Calu3 (cell line): Measurements from ENCODE around the gene NGFR. TPM values are rescaled to one million over a fixed set of nuclear protein-coding genes. Genes with fewer than 3 reads are reported as not detected.

Experiments
- BruUV-seq: library from RNA; stranded (reverse); fragments of 400-500 nt; replicated peaks from 2 replicates; lab custom pipeline; 2021; lab: Mats Ljungman, UMichigan
- CTCF ChIA-PET: fragments of 300-600 bp; sonication (Branson Sonifier 250); formaldehyde crosslinking; loops from one replicate; lab custom pipeline; 2022; ENCODE audit warnings: antibody characterized with exemption; lab: Charles Lee
- DNase-seq: peaks from one replicate; pipeline ENCODE4 v3.0.0; 2022
- H3K27ac Mint-ChIP-seq: one replicate; pipeline ENCODE4 v1.8.0; 2022; ENCODE audit warnings: mixed read lengths; ENCODE audit not compliant: unreplicated experiment
- H3K27me3 Mint-ChIP-seq: one replicate; pipeline ENCODE4 v1.8.0; 2022; ENCODE audit warnings: mixed read lengths; ENCODE audit not compliant: unreplicated experiment
- H3K36me3 Mint-ChIP-seq: one replicate; pipeline ENCODE4 v1.8.0; 2022; ENCODE audit warnings: mild to moderate bottlenecking, moderate library complexity, mixed read lengths; ENCODE audit not compliant: insufficient read depth, unreplicated experiment
- H3K4me1 Mint-ChIP-seq: one replicate; pipeline ENCODE4 v1.8.0; 2022; ENCODE audit warnings: mild to moderate bottlenecking, low read depth, mixed read lengths; ENCODE audit not compliant: unreplicated experiment
- H3K4me3 Mint-ChIP-seq: one replicate; pipeline ENCODE4 v1.8.0; 2022; ENCODE audit warnings: mild to moderate bottlenecking, low read depth, moderate library complexity, mixed read lengths; ENCODE audit not compliant: unreplicated experiment
- H3K9me3 Mint-ChIP-seq: one replicate; pipeline ENCODE4 v1.8.0; 2022; ENCODE audit warnings: low read depth, mixed read lengths; ENCODE audit not compliant: unreplicated experiment
- intact Hi-C: fragments of 100-400 bp; cut with micrococcal nuclease; formaldehyde crosslinking; loops from one replicate; pipeline ENCODE4 v1.10.0; 2022; ENCODE audit not compliant: unreplicated experiment
- total RNA-seq: library from RNA; stranded (reverse); gene quantifications from 2 replicates; pipeline ENCODE4 v1.2.3, GENCODE V29; 2022
- TF ChIP-seq, protein P1 (sequence below): fragments of 200-600 bp; IDR thresholded peaks from one replicate; pipeline ENCODE4 v1.8.0; 2022; ENCODE audit warnings: antibody characterized with exemption; ENCODE audit not compliant: unreplicated experiment

Gene NGFR
- total RNA-seq, 1 experiment from 2014 or later, result 0.66 TPM

- Mint-ChIP-seq H3K4me1 (peaks cover 8% of the 10 kb centered on the region), H3K36me3 (no peaks in the 10 kb centered on the region), H3K27ac (no peak overlapping the region), H3K27me3 (peaks cover 85% of the 10 kb centered on the region), H3K4me3 (no peak overlapping the region), H3K9me3 (no peaks in the 10 kb centered on the region)
- no TSS peak for BruUV-seq
- no peak for DNase-seq
- CTCF ChIA-PET, result interaction anchor here (0.6 to 1.6 kb wide), 2 partner anchors 101 to 169 kb away, joined by 5 read pairs; no protein-coding TSS in a partner anchor
- TF ChIP-seq, protein P1, sequence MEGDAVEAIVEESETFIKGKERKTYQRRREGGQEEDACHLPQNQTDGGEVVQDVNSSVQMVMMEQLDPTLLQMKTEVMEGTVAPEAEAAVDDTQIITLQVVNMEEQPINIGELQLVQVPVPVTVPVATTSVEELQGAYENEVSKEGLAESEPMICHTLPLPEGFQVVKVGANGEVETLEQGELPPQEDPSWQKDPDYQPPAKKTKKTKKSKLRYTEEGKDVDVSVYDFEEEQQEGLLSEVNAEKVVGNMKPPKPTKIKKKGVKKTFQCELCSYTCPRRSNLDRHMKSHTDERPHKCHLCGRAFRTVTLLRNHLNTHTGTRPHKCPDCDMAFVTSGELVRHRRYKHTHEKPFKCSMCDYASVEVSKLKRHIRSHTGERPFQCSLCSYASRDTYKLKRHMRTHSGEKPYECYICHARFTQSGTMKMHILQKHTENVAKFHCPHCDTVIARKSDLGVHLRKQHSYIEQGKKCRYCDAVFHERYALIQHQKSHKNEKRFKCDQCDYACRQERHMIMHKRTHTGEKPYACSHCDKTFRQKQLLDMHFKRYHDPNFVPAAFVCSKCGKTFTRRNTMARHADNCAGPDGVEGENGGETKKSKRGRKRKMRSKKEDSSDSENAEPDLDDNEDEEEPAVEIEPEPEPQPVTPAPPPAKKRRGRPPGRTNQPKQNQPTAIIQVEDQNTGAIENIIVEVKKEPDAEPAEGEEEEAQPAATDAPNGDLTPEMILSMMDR, result no peak
- intact Hi-C loops, result no loop called here
Measured at GRCh38 chr17:49455272-49455861, 39.7 kb upstream of the NGFR start.

- intact Hi-C loops, result no loop called here
- Mint-ChIP-seq H3K9me3 (no peaks in the 10 kb centered on the region), H3K36me3 (no peaks in the 10 kb centered on the region), H3K4me3 (no peak overlapping the region), H3K27ac (no peak overlapping the region), H3K27me3 (peaks cover 89% of the 10 kb centered on the region), H3K4me1 (peaks cover 8% of the 10 kb centered on the region)
- DNase-seq, result no peak
- TF ChIP-seq, protein P1, result no peak
- BruUV-seq, result no TSS peak
- CTCF ChIA-PET, result interaction anchor here (0.6 kb wide), 1 partner anchor 200 kb away, joined by 4 read pairs; no protein-coding TSS in a partner anchor
Measured at GRCh38 chr17:49456183-49456965, 38.7 kb upstream of the NGFR start.

DNA sequence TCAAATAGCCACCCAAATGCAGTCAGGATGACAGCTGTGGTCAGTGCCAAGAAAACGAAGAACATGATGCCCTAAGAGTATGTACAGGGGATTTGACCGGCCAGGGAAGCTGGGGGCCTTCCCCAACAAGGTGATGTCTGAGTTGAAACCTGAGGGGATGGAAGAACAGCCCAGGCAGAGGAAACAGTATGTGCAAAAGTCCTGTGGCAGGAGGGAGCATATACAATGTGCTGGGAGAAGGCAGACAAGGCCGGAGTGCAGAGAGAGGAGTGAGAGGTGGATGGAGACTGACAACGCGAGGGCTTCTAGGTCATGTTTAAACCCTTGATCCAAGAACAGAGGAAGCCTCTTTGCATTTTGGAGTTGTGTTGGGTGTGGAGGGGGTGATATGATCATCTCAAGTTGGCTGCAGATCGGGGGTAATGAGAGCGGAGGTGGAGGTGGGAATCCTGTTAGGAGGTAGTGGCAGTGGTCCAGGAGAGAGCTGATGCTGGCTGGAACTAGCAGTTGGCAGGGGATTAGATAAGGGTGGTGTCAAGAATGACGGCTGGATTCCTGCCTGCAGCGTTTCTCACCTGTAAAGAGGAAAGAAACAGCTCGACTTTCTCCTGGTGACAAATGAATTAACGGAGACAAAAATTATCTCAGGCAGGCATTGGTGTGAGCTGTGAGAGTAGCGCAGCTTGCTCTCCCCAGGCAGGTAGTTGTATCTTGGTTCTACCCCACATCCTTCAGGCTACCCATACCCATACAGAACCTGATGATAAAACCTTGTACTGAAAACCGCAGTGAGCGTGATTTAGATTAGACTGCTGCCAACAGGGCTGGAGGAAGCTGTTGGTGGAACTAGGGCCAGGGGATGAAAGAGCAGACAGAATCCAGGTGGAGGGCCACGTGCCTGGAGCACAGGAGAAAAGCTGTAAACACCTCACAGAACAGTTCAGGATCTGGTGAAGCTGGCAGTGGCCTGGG lies 37.2 kb upstream of the NGFR start:
- Mint-ChIP-seq H3K27ac (no peak overlapping the region), H3K9me3 (no peaks in the 10 kb centered on the region), H3K4me3 (no peak overlapping the region), H3K27me3 (peaks cover 100% of the 10 kb centered on the region), H3K36me3 (no peaks in the 10 kb centered on the region), H3K4me1 (peaks cover 8% of the 10 kb centered on the region)
- no peak for DNase-seq
- intact Hi-C loops, result no loop called here
- BruUV-seq, result no TSS peak
- TF ChIP-seq, protein P1, result no peak
- CTCF ChIA-PET, result interaction anchor here (0.5 to 0.9 kb wide), 4 partner anchors 10 to 50 kb away, joined by 3 to 4 read pairs (median 4); no protein-coding TSS in a partner anchor

GRCh38 chr17:49459401-49459984 lies 35.6 kb upstream of the NGFR start:
- H3K9me3 Mint-ChIP-seq, result peaks cover 3% of the 10 kb centered on the region
- no peaks in the 10 kb centered on the region for H3K36me3 Mint-ChIP-seq
- H3K27ac Mint-ChIP-seq, result no peak overlapping the region
- TF ChIP-seq, protein P1, result no peak
- no peak for DNase-seq
- H3K4me1 Mint-ChIP-seq, result peaks cover 7% of the 10 kb centered on the region
- no peak overlapping the region for H3K4me3 Mint-ChIP-seq
- CTCF ChIA-PET, result no interaction called here
- no TSS peak for BruUV-seq
- peaks cover 100% of the 10 kb centered on the region for H3K27me3 Mint-ChIP-seq
- intact Hi-C loops, result no loop called here
